Measurements from ENCODE around the gene SUPT20H. TPM values are rescaled to one million over a fixed set of nuclear protein-coding genes. Genes with fewer than 3 reads are reported as not detected.

Gene SUPT20H
- total and polyA plus RNA-seq, 12 donors, result 17.9 to 55.2 (median 40.4) TPM

DNA sequence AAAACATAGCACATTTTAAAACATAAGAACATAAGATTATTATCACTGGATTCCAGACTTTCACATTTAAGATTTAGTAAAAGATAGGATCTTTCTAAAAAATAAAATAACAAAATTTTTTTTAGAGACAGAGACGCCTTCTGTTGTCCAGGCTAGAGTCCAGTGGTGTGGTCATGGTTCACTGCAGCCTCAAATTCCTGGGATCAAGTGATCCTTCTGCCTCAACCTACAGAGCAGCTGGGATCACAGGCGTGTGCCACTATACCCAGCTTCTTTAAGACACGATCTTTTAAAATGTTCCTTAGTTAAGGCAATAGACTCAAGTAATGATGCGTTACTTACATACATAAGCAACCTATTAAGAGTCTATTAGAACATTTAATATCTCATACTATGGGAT is 93.1 kb downstream of the SUPT20H start:
- H3K4me1 ChIP-seq (replicated peaks in 1 of 2), result no peaks in the 10 kb centered on the region
- no peak overlapping the region for H3K4me3 ChIP-seq
- WGBS, 4 donors, result 91 to 97% (median 95%) methylated on average over 4 of the region's 4 CpGs
- no peak for DNase-seq
- no peaks in the 10 kb centered on the region for H3K9me3 ChIP-seq (replicated peaks in 1 of 3)
- H3K36me3 ChIP-seq (replicated peaks in 1 of 2), result peaks cover 0 to 31% of the 10 kb centered on the region in 2 donors
- TF ChIP-seq POLR2A (IDR thresholded peaks at IDR 0.05), result no peak
- no peak for TF ChIP-seq CTCF (IDR thresholded peaks at IDR 0.05)
- no peaks in the 10 kb centered on the region for H3K27me3 ChIP-seq
- H3K27ac ChIP-seq, result no peak overlapping the region
- intact Hi-C loops (cut with DNase I), result no loop called here

- DNase-seq, result no peak
- Histone ChIP-seq H3K4me1 (replicated peaks in 1 of 2) (no peaks in the 10 kb centered on the region), H3K4me3 (no peak overlapping the region), H3K27me3 (no peaks in the 10 kb centered on the region), H3K27ac (no peak overlapping the region), H3K36me3 (replicated peaks in 1 of 2) (peaks cover 0 to 25% of the 10 kb centered on the region in 2 donors), H3K9me3 (replicated peaks in 1 of 3) (no peaks in the 10 kb centered on the region)
- no peak for TF ChIP-seq CTCF (IDR thresholded peaks at IDR 0.05)
- TF ChIP-seq POLR2A (IDR thresholded peaks at IDR 0.05), result no peak
- 75 to 91% (median 85%) methylated on average over 2 of the region's 2 CpGs for WGBS, 4 donors
- intact Hi-C loops (cut with DNase I), result no loop called here
These were observed 93.7 kb downstream of the SUPT20H start for GRCh38 chr13:36965767-36966166.

- no peak for TF ChIP-seq POLR2A (IDR thresholded peaks at IDR 0.05)
- TF ChIP-seq CTCF (IDR thresholded peaks at IDR 0.05), result no peak
- Histone ChIP-seq H3K27ac (no peak overlapping the region), H3K4me3 (no peak overlapping the region), H3K9me3 (replicated peaks in 1 of 3) (no peaks in the 10 kb centered on the region), H3K36me3 (replicated peaks in 1 of 2) (peaks cover 0 to 11% of the 10 kb centered on the region in 2 donors), H3K27me3 (no peaks in the 10 kb centered on the region), H3K4me1 (replicated peaks in 1 of 2) (no peaks in the 10 kb centered on the region)
- DNase-seq, result no peak
- 80 to 89% (median 81%) methylated on average over 2 of the region's 2 CpGs for WGBS, 4 donors
- intact Hi-C loops (cut with DNase I), result no loop called here
These were observed 99.9 kb downstream of the SUPT20H start for GRCh38 chr13:36959456-36960116.

Other genes starting within 250 kb of the SUPT20H start
- gene RFXAP, start 240.5 kb downstream of the SUPT20H start, total RNA-seq, result 1 to 10 TPM; 1.1 to 4.9 (median 2.2) TPM
- gene RFXAP, start 240.5 kb downstream of the SUPT20H start, polyA plus RNA-seq, result 1 to 10 TPM; 1.9 to 4.2 (median 2.0) TPM
- gene SMAD9, start 139.4 kb downstream of the SUPT20H start, total RNA-seq, result 1 to 10 TPM; 2.5 to 4.5 (median 3.2) TPM
- gene SMAD9, start 139.4 kb downstream of the SUPT20H start, polyA plus RNA-seq, result 1 to 10 TPM in 2 of 3 donors, under 1 TPM in 1; 0.88 to 2.3 (median 1.2) TPM
- 10 to 100 TPM; 28.2 to 76.7 (median 43.8) TPM for gene ALG5, start 60.3 kb downstream of the SUPT20H start, total RNA-seq
- gene ALG5, start 60.3 kb downstream of the SUPT20H start, polyA plus RNA-seq, result 10 to 100 TPM; 29.1 to 62.3 (median 35.1) TPM
- gene EXOSC8, start 58.9 kb downstream of the SUPT20H start, total RNA-seq, result 10 to 100 TPM in 8 of 9 donors, 1 to 10 TPM in 1; 4.7 to 44.3 (median 22.1) TPM
- gene EXOSC8, start 58.9 kb downstream of the SUPT20H start, polyA plus RNA-seq, result 100 to 1,000 TPM in 1 of 3 donors, 10 to 100 TPM in 2; 37.4 to 110 (median 53.5) TPM
- gene CSNK1A1L, start 46.0 kb upstream of the SUPT20H start, total RNA-seq, result not detected
- gene CSNK1A1L, start 46.0 kb upstream of the SUPT20H start, polyA plus RNA-seq, result not detected

Data from adrenal gland (tissue), 12 donors.